B cell (primary cell): ENCODE data around the gene CASP5.

ENCODE experiments used
- EZH2 ChIP-seq: IDR thresholded peaks from 2 replicates; pipeline ENCODE4 v1.6.1; 2012; ENCODE audit warnings: borderline replicate concordance, low read depth, mild to moderate bottlenecking, moderate library complexity, low read length; ENCODE audit not compliant: insufficient read depth, poor library complexity, severe bottlenecking
- TF ChIP-seq, protein P1 (sequence below): fragments of 200-600 bp; IDR thresholded peaks from one replicate; pipeline ENCODE4 v1.8.0; 2022; ENCODE audit warnings: antibody characterized with exemption, mild to moderate bottlenecking

DNA sequence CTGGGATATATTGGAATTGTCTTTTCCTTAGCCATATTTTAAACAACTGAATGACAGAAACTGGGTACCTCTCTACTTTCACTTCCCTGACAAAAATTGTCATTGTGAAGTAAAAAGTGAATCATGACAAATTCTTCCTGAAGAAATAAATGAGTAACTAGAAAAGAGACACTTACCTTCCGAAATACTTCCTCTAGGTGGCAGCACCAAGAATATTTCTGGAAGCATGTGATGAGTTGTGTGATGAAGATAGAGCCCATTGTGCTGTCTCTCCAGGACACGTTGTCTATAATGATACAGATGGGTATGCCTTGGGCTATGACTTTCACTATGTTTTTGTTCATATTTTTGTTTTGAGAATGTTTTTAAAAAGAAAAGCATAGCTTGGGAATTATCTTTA lies 76.1 kb downstream of the CASP5 start:
- TF ChIP-seq, protein P1, sequence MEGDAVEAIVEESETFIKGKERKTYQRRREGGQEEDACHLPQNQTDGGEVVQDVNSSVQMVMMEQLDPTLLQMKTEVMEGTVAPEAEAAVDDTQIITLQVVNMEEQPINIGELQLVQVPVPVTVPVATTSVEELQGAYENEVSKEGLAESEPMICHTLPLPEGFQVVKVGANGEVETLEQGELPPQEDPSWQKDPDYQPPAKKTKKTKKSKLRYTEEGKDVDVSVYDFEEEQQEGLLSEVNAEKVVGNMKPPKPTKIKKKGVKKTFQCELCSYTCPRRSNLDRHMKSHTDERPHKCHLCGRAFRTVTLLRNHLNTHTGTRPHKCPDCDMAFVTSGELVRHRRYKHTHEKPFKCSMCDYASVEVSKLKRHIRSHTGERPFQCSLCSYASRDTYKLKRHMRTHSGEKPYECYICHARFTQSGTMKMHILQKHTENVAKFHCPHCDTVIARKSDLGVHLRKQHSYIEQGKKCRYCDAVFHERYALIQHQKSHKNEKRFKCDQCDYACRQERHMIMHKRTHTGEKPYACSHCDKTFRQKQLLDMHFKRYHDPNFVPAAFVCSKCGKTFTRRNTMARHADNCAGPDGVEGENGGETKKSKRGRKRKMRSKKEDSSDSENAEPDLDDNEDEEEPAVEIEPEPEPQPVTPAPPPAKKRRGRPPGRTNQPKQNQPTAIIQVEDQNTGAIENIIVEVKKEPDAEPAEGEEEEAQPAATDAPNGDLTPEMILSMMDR = peak; percentile 75
- no peak for TF ChIP-seq EZH2
